Activated naive CD8-positive, alpha-beta T cell treated with anti-CD3 and anti-CD28 coated beads, Interleukin-2, amount 50 U/mL, for 16 hours (primary cell): ENCODE data around the gene PHLDA1.
"Not testable (repeated sequence)": the region's sequence is repeated elsewhere in the genome, so short reads cannot be mapped to it uniquely, and the experiment has no call there.

Experiments used
- DNase-seq: peaks from one replicate; pipeline ENCODE4 v3.0.0-alpha.2; 2020; ENCODE audit warnings: low read depth, low spot score

The PHLDA1 gene

DNA sequence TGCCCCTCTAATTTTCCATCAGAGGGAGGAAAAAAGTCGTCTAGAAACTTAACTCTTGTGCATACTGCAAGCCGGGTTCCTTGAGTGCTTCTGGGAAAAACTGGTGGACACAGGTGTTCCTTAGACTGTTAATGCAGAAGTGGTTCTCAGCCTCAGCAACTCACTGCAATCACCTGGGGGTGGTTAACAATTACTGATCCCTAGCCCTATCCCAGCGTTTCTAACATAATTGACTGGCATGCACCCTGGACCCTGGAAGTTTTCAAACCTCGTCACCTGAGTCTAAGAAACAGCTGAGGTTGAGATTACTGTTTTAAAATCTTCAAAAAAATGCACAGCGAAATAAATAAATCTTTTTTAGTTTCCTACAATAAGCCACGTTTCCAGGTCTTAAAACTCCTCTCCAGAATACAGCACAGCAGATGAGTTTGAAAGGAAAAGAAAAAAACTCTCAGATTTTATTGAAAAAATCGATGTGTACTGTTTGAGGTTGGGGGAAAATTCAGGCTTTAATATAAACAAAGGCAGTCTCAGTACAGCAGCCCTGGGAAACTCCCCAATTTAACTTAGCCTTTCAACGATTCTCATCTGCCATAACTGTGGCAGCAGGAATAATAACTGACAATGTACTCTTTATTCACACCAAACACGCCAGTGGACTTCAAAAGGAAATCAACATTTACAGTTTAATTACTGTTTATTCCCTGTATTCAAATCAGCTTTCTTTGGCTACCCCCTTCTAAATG, 45.4 kb downstream of the PHLDA1 start:
- no peak for DNase-seq

DNA sequence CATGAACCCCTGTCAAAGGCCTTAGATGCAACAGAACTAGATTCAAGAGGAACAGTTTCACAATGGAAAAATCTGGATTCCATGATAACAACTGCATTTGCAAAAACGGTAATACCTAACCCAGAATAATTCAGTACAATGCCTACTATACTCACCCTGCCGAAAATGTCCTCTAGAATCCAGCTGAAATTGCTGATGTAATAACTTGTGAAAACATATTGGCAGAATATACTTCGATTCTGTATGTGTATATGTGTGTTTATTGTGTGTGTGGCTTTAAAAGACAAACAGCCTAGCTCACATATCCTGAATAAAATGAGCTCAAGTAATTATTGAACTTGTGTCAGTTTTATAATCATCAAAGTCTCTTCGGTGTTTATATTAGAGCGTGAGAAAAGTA, 46.0 kb downstream of the PHLDA1 start:
- DNase-seq, result no peak

DNA sequence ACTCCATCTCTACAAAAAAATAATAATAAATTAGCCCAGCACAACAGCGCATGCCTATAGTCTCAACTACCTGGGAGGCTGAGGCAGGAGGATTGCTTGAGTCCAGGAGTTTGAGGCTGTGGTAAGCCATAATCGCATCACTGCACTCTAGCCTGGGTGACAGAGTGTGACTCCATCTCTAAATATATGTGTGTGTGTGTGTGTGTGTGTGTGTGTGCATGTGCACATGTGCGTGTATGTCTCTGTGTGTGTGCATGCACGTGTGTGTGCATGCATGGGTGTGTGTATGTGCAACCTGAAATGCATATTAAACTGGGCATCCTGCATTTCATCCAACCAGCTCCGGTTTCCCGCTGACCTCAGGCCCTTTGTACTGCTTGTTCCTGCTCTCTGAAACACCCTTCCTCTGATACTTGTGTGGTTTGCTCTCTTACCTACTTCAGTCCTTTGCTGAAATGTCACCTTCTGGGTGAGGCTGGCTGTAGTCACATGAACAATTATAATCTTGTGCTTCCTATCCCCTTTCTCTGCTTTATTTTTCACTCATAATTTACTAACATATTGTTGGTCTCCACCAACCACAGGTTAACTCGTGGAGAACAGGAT, 46.9 kb downstream of the PHLDA1 start:
- DNase-seq, result no peak

DNA sequence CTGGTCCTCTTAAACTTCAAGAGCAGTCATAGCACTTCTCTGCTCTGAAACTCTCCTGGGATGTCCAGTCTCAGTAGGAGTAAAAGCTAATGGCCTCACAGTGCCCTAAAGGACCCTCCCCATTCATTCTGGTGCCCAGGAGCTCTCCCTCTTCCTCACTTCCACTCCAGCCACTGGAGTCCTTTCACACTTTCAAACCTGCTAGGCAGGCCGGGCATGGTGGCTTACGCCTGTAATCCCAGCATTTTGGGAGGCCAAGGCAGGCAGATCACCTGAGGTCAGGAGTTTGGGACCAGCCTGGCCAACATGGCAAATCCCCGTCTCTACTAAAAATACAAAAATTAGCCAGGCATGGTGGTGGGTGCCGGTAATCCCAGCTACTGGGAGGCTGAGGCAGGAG, 47.7 kb downstream of the PHLDA1 start:
- not testable (repeated sequence) for DNase-seq

DNA sequence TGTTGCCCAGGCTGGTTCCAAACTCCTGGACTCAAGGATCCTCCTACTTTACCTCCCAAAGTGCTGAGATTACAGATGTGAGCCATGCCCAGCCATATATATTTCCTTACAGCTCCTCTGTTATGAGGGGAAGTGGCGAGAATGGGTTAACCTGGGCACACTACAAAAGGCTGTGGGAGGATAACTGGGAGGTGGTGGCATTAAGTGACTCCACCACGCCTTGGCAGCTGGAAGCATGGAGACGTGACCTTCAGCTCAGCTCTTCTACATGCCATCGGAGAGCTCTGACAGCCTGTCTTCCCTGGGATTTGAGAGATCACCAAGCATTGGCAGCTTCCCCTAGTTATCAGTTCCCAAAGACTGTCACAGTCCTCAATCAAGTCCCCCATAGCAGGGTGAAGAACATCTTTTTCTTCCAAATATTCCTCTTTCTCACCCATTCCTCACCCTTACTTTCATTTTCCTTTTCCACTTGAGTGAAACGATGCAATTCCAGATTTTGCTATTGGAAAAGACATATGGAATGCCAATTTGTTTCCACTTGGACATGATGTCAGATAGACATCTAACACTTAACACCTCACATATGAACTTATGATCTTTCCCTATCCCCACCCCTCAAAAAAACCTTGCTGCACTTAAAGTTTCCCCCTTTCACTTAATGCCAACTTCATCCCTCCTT, 48.5 kb downstream of the PHLDA1 start:
- no peak for DNase-seq

DNA sequence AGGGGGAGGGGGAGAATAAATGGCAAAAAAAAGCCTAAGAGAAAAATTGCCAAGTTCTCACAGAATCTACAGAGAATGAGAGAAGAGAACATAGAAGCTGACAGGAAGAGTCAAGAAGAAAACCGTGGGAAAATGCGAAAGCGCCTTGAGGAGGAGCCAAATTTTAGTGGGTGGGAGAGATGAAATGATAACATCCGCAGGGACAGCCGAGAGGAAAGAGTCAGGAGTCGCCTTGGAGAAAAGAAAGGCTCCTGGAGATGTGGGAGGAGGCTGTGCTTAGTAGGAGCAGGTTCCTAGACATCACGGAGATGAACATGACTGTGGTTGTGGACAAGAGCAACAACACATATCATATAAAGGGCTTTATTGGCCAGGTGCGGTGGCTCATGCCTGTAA, 49.4 kb downstream of the PHLDA1 start:
- DNase-seq, result no peak

DNA sequence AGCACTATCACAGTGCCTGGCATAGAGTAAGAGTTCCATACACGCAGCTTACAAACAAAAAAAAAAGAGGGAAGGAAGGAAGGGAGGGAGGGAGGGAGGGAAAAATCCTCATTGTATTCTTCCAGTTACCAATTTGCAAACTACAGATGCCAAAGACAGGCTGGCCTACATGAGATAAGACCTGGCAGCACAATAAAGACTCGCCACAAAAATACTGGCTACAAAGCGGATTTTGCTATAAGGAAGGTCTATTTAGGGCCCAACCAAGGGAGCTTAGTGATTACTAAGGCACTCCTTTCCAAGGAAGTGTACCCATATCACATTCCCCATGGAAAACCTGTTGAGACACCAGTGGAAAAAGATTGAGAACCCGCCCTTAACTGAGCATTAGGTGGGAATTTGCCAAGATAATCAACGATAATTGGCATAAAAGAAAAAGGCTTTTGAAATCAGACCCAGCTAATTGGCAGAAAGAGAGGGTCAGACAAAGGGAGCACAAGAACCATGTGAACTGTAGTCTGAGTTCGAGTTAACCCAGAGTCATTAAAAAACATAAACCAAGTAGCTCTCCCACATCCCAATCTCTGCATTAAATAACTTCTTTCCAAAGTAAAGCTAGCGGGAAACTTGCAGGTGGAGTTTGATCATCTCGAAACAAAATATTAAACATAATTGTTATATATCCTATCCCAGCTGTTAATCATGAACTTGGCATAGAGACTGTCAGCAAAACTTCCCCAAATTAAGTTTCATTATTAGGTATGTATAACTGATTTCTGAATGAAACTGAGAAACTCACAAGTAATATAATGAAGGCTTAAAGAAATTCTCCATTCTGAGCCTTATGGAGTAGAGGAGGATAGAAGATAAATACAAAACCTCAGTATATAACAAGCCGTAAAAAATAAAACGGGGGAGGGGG, 50.1 kb downstream of the PHLDA1 start:
- no peak for DNase-seq

DNA sequence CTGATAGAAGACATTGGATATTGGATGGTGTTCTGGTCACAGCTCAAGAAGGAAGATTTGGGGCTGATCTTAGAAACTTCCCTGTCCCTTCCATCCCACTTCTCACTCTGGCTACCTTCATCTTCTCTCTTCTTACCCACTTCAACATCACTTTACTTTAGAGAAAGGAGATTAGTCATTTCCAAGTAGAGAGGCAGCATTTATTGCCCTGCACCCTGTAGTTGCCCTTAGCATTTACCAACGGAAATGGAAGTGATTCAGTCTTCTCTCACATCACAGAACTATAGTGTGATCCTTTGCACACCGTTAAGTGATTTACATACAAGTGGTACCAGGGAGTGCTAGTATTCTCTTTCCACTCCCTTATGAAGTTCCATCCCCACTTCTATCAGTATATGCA, 52.4 kb downstream of the PHLDA1 start:
- no peak for DNase-seq

DNA sequence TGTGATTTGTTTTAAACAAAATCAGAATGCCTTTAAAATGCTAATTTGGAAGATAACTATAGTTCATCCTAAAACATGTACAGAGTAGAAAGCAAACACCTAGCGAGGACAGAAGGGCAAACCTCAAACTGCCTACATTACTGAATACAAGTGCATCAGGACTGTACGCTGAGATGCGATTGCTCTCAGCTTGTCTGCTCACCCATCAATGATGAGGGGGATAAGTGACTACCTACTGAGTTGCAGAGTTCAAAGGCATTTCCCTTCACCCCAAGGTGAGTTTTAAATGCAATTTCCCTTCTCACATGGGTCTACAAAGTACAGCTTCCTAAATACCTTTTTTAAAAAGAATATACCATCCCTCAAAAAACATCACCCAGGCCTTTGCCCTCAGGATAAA, 52.9 kb downstream of the PHLDA1 start:
- DNase-seq, result no peak

DNA sequence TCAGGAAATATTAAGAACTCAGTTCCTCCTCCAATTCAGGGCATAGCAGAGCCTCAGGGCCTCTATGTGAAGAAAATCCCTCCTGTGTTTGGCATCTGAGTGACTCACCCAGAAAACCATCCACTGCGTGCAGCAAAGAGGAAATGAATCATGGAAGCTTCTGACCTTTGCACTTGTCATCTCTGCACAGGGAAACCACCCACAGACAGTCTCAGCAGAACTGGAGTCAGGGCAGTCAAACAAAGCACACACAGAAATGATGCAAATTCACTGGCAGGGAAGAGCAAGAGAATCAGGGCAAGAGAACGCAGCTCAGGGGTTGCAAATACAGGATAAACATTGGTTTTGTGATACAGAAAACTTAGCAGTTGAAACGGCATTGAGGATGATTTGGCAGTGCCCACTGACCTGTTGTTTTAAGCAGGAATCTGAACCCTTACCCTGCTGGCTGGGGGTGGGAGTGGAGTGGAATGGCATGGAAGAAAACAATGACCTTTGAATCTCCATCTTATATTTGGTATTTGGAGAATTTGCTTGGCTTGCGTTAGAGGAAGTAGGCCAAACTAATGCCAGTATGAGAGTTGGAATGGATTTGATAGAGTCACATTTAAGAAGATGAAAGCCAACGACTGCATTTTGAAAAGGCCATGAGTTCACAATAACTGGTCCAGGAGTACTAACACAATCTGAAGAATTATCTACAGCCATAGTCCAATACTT, 53.5 kb downstream of the PHLDA1 start:
- peak; percentile 59 for DNase-seq

DNA sequence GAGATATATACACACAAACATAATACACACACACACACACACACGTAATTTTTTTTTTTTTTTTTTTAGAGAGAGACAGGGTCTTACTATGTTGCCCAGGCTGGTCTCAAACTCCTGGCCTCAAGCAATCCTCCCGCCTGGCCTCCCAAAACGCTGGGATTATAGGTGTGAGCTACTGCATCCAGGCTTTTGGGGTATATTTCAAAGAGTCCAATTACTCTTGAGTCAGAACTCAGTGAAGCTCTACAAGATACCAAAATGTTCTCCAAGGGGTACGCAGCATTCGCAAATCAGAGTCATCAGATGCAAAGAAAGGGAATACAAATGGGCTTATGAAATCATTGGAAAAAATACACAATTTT, 54.0 kb downstream of the PHLDA1 start:
- no peak for DNase-seq

DNA sequence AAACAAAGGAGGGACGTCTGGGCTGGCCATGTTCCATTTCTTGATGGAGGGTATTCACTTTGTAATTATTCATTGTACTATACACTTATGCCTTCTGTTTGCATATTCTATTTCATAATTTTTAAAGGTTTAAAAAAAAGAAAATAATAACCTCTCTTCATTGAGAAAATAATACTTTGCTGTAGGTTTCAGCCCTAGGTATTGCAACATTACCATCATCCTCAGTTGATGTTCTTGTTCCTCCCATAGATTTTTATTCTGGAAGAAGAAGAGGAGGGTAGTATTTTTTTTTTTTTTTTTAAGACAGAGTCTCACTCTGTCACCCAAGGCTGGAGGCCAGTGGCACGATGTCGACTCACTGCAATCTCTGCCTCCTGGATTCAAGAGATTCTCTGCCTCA, 54.7 kb downstream of the PHLDA1 start:
- no peak for DNase-seq

DNA sequence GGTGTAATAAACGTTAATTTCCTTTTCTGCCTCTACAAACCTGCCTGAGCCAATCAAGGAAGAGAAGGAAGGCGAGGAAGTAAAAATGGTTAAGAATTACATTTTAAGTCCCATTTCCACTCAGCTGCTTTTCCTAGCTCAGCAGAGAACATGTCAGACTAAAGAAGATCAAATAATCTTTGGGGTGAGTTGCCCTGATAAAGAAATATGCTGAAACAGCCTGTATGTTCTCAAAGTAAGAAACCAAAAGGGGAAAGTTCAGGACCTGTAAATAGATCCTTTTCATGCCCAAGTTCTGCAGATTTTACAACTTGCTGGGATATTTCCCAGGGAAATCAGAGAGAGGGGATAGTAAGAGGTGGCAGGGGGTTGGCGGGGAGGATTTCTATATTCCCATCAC, 55.5 kb downstream of the PHLDA1 start:
- no peak for DNase-seq

DNA sequence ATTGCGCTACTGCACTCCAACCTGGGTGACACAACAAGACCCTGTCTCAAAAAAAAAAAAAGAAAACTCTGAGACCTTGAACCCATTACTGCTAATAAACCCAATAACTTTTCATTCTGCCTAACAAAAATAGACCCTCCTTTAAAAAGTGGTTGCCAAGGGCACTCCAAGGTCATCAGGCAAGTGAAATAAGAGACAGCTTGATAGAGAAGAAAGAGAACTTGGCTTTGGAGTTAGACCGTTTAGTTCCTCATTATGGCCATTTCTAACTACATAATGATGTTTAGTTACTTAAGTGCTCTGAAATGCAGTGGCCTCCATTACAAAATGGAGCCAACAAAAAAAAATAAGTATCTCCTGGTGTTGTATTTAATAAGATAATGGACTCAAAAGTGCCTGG, 55.9 kb downstream of the PHLDA1 start:
- no peak for DNase-seq
